Heart right ventricle (tissue), 16 donors: ENCODE measurements around the gene ZCCHC14. TPM values are rescaled to one million over a fixed set of nuclear protein-coding genes. Genes with fewer than 3 reads are reported as not detected.

ENCODE experiments used
- ATAC-seq, 8 donors: fragments of 200-7000 bp; cut with Tn5 transposase; one replicate each; pipeline ENCODE4 v1.9.1; 2020; ENCODE audit warnings: mild to moderate bottlenecking in 8 of 8, moderate library complexity in 8 of 8, moderate number of reproducible peaks in 1 of 8
- DNase-seq, 2 donors: peaks; one replicate each; pipeline ENCODE4 v3.0.0-alpha.2; 2020
- H3K27ac ChIP-seq, 10 donors: fragments of 200-600 bp; sonication (generic) in 2 of 10; one replicate each; pipeline versions ENCODE4 v1.5.0 to v1.8.0; 2020 to 2022; ENCODE audit warnings: mild to moderate bottlenecking in 3 of 10
- H3K27me3 ChIP-seq, 7 donors: fragments of 200-600 bp; one replicate each; pipeline ENCODE4 v1.8.0; 2021 to 2022; ENCODE audit warnings: mild to moderate bottlenecking in 2 of 7
- H3K36me3 ChIP-seq, 9 donors: fragments of 200-600 bp; sonication (generic) in 1 of 9; one replicate each; pipeline versions ENCODE4 v1.5.0 to v1.8.0; 2020 to 2022; ENCODE audit warnings: mild to moderate bottlenecking in 2 of 9
- H3K4me1 ChIP-seq, 9 donors: fragments of 200-600 bp; sonication (generic) in 1 of 9; one replicate each; pipeline versions ENCODE4 v1.5.0 to v1.8.0; 2020 to 2022; ENCODE audit warnings: mild to moderate bottlenecking in 4 of 9
- H3K4me3 ChIP-seq, 10 donors: fragments of 200-600 bp; sonication (generic) in 2 of 10; one replicate each; pipeline versions ENCODE4 v1.5.0 to v1.8.0; 2020 to 2022; ENCODE audit warnings: mild to moderate bottlenecking in 7 of 10, moderate library complexity in 2 of 10
- H3K9me3 ChIP-seq, 11 donors: fragments of 200-600 bp in 10 of 11; sonication (generic) in 2 of 11; one replicate each; pipeline versions ENCODE4 v1.5.0 to v1.8.0; 2013 to 2022; ENCODE audit warnings: mild to moderate bottlenecking in 2 of 11, control low read depth in 1 of 11, moderate library complexity in 1 of 11
- CTCF ChIP-seq, 9 donors: fragments of 200-600 bp; sonication (generic) in 2 of 9; IDR thresholded peaks; one replicate each; pipeline versions ENCODE4 v1.5.0 to v1.8.0; 2021 to 2022; ENCODE audit warnings: antibody characterized with exemption in 9 of 9, mild to moderate bottlenecking in 5 of 9, moderate library complexity in 1 of 9
- WGBS, 2 donors: extraction: QIAGEN DNeasy Blood & Tissue Kit; methylation state at CpG; one replicate each; pipeline ENCODE4 v1.1.7; 2013; ENCODE audit warnings: inconsistent platforms in 1 of 2; 5-methylcytosine and 5-hydroxymethylcytosine counted together
- intact Hi-C, 10 donors: fragments of 100-400 bp; cut with DNase I; formaldehyde crosslinking; loops; one replicate each; pipeline versions ENCODE4 v1.11.1 to v1.14.2; 2022
- polyA plus RNA-seq, 2 donors: library from polyadenylated mRNA; stranded (reverse); fragments of 200-250 nt; gene quantifications; one replicate each; pipeline ENCODE4 v1.2.3, GENCODE V29; 2013
- total RNA-seq, 10 donors: library from RNA; stranded (reverse); fragmentation: NEBNext Ultra II Directional in 3 of 10; extraction: Animal tissue kit (Norgen Biotek cat#: 25700) in 3 of 10; gene quantifications; one replicate each; pipeline versions ENCODE4 v1.2.1 to v1.2.4, GENCODE V29; 2021 to 2023
- donor health status: Arrhythmogenic right ventricular cardiomyopathy.
- donor health status: ischemic (EF 13 %, LVEDD 7.1; RV severe dilation, severe dysfunction).
- donor health status: healthy with polysubstance abuse.
- donor health status: DM: no; HTN: yes; CAD: no.
- donor health status: DM: no; HTN: no; CAD: no.
- donor health status: ischemic (EF 25% LVEDD 6.9; RV normal size, moderate dysfunction).
- donor health status: ischemic (EF 25% LVEDD 5.7; RV mildly dilated, moderate dysfunction).
- donor health status: healthy.
- donor health status: DM: yes; HTN: yes; CAD: no.
- donor health status: Ischemic cardiomyopathy.
- donor health status: ischemic (EF 35%, LVEDD 5.7; RV mildly dilated, moderate dysfunction).
- donor health status: nonischemic (EF 11% LVEDD 7.7; RV severe dilation, severe dysfunction).
- donor health status: DM: yes; HTN: yes; CAD: no.
- donor health status: PGD.
- donor health status: ischemic (EF 29% LVEDD 5.4; RV normal size, mild dysfunction).
- donor health status: nonischemic (EF 23%, LVEDD 6.1; RV moderate dilation, normal function).

Gene ZCCHC14
- total and polyA plus RNA-seq, 12 donors = 4.5 to 19.3 (median 15.7) TPM

- WGBS, 2 donors = 83 to 87% methylated on average over 8 of the region's 8 CpGs
- DNase-seq (no peak), ATAC-seq (no peak)
- TF ChIP-seq CTCF (IDR thresholded peaks at IDR 0.05) = no peak
- Histone ChIP-seq H3K4me3 (no peak overlapping the region), H3K4me1 (peaks cover 23 to 99% (median 83%) of the 10 kb centered on the region in 9 donors), H3K27ac (peak overlapping the region in 4 of 10 donors; percentile 8 to 94 (median 57)), H3K36me3 (no peaks in the 10 kb centered on the region), H3K9me3 (no peaks in the 10 kb centered on the region), H3K27me3 (no peaks in the 10 kb centered on the region)
- intact Hi-C loops = no loop called here
Observed at GRCh38 chr16:87466975-87467501, 25.8 kb downstream of the ZCCHC14 start.

- Histone ChIP-seq H3K4me1 (peaks cover 31 to 99% (median 83%) of the 10 kb centered on the region in 9 donors), H3K36me3 (no peaks in the 10 kb centered on the region), H3K27me3 (no peaks in the 10 kb centered on the region), H3K9me3 (no peaks in the 10 kb centered on the region), H3K4me3 (no peak overlapping the region), H3K27ac (peak overlapping the region; percentile 64 to 94 (median 90))
- DNase-seq (no peak), ATAC-seq (no peak)
- TF ChIP-seq CTCF (IDR thresholded peaks at IDR 0.05) = no peak
- WGBS, 2 donors = 79 to 81% methylated on average over 15 of the region's 15 CpGs
- intact Hi-C loops = loop anchor here in 1 of 10 donors (2.0 kb wide), 2 partner anchors 27 to 29 kb away; partner anchors contain the start of gene ZCCHC14
Observed at GRCh38 chr16:87465879-87466278, 26.9 kb downstream of the ZCCHC14 start.

- H3K27me3 ChIP-seq = no peaks in the 10 kb centered on the region
- TF ChIP-seq CTCF (IDR thresholded peaks at IDR 0.05) = no peak
- H3K4me3 ChIP-seq = peak overlapping the region in 4 of 10 donors; percentile 14 to 33 (median 22)
- H3K27ac ChIP-seq = peak overlapping the region; percentile 64 to 94 (median 90)
- peaks cover 31 to 93% (median 78%) of the 10 kb centered on the region in 9 donors for H3K4me1 ChIP-seq
- 21 to 24% methylated on average over 8 of the region's 8 CpGs for WGBS, 2 donors
- intact Hi-C loops = loop anchor here in 1 of 10 donors (2.0 kb wide), 2 partner anchors 27 to 29 kb away; partner anchors contain the start of gene ZCCHC14
- ATAC-seq (peak; percentile 71 to 81 (median 76)), DNase-seq (peak; percentile 63 to 76)
- no peaks in the 10 kb centered on the region for H3K9me3 ChIP-seq
- H3K36me3 ChIP-seq = no peaks in the 10 kb centered on the region
Observed at GRCh38 chr16:87465306-87465705, 27.5 kb downstream of the ZCCHC14 start.

GRCh38 chr16:87464691-87465300, 28.0 kb downstream of the ZCCHC14 start:
- H3K4me3 ChIP-seq = peak overlapping the region in 7 of 10 donors; percentile 3 to 33 (median 16)
- peak overlapping the region; percentile 64 to 94 (median 90) for H3K27ac ChIP-seq
- peaks cover 0 to 5% (median 0%) of the 10 kb centered on the region in 9 donors for H3K36me3 ChIP-seq
- ATAC-seq (peak; percentile 75 to 90 (median 88)), DNase-seq (peak; percentile 60 to 81)
- H3K9me3 ChIP-seq = no peaks in the 10 kb centered on the region
- 12 to 14% methylated on average over 13 of the region's 13 CpGs for WGBS, 2 donors
- TF ChIP-seq CTCF (IDR thresholded peaks at IDR 0.05) = no peak
- intact Hi-C loops = loop anchor here in 1 of 10 donors (2.0 kb wide), 2 partner anchors 28 kb away; partner anchors contain the start of gene ZCCHC14
- peaks cover 31 to 88% (median 73%) of the 10 kb centered on the region in 9 donors for H3K4me1 ChIP-seq
- H3K27me3 ChIP-seq = no peaks in the 10 kb centered on the region
